GM12878 (cell line): ENCODE measurements around the gene ARPC1A.

ENCODE experiments used
- ATF3 ChIP-seq: IDR thresholded peaks from 2 replicates; pipeline ENCODE4 v1.6.1; 2011; ENCODE audit warnings: low read depth, mild to moderate bottlenecking, low read length, moderate library complexity, borderline replicate concordance; ENCODE audit errors: extremely low read depth
- CHD2 ChIP-seq: IDR thresholded peaks from 2 replicates; pipeline ENCODE4 v1.6.1; 2011; ENCODE audit warnings: low read depth, low read length, improper control_type of control experiment, borderline replicate concordance
- CTCF ChIP-seq, 3 experiments: IDR thresholded peaks in 2 of 3; conservative IDR thresholded peaks in 1 of 3; 2 replicates each; pipeline ENCODE4 v1.5.1; 2011; ENCODE audit warnings: low read depth in 3 of 3, low read length in 3 of 3, mild to moderate bottlenecking in 3 of 3, control low read depth in 2 of 3, moderate library complexity in 2 of 3, inconsistent platforms in 1 of 3, mixed read lengths in 1 of 3; ENCODE audit not compliant: control insufficient read depth in 2 of 3, insufficient read depth in 1 of 3; ENCODE audit errors: extremely low read depth in 1 of 3
- E4F1 ChIP-seq: fragments of 450-650 bp; IDR thresholded peaks from 2 replicates; pipeline ENCODE4 v1.6.1; 2018; ENCODE audit warnings: borderline replicate concordance, mild to moderate bottlenecking; ENCODE audit not compliant: partially characterized antibody
- EP300 ChIP-seq, 2 experiments: fragments of 150-350 bp in 1 of 2; IDR thresholded peaks; 2 replicates each; pipeline ENCODE4 v1.6.1; 2011 to 2012; ENCODE audit warnings: low read depth in 2 of 2, low read length in 2 of 2, borderline replicate concordance in 1 of 2, improper control_type of control experiment in 1 of 2, inconsistent platforms in 1 of 2; ENCODE audit not compliant: control insufficient read depth in 1 of 2
- HDAC6 ChIP-seq: fragments of 200-600 bp; sonication (generic); IDR thresholded peaks from one replicate; pipeline ENCODE4 v1.8.0; 2017; ENCODE audit warnings: antibody characterized with exemption; ENCODE audit not compliant: unreplicated experiment
- POLR2AphosphoS5 ChIP-seq: IDR thresholded peaks from 2 replicates; pipeline ENCODE4 v1.6.1; 2011; ENCODE audit warnings: mild to moderate bottlenecking, low read length, inconsistent platforms
- STAT3 ChIP-seq: IDR thresholded peaks from 2 replicates; pipeline ENCODE4 v1.6.1; 2011; ENCODE audit warnings: low read depth, low read length, improper control_type of control experiment

- no peak for TF ChIP-seq CHD2
- no peak for TF ChIP-seq HDAC6
- no peak for TF ChIP-seq ATF3
- peak in 1 of 3 experiments; percentile 13; a peak in 1 of 6 replicates for TF ChIP-seq CTCF (IDR thresholded peaks at IDR 0.05 in 2 of 3, conservative IDR thresholded peaks at IDR 0.05 in 1 of 3; ENCODE audit: control insufficient read depth in 2 of 3, extremely low read depth in 1 of 3, insufficient read depth in 1 of 3, low read depth in 3 of 3, low read length in 3 of 3)
- TF ChIP-seq POLR2AphosphoS5: no peak
- TF ChIP-seq STAT3: no peak
- TF ChIP-seq E4F1: no peak
- TF ChIP-seq EP300 (IDR thresholded peaks at IDR 0.05; ENCODE audit: borderline replicate concordance in 1 of 2, control insufficient read depth in 1 of 2, low read depth in 2 of 2, low read length in 2 of 2): no peak
Measured at GRCh38 chr7:99278180-99278579, 47.5 kb upstream of the ARPC1A start.
